SK-MEL-5 (cell line): Measurements from ENCODE around the gene DUSP9. TPM values are rescaled to one million over a fixed set of nuclear protein-coding genes. Genes with fewer than 3 reads are reported as not detected.

Experiments used
- DNase-seq: peaks from one replicate; pipeline ENCODE4 v3.0.0-alpha.2; 2016; ENCODE audit warnings: low read depth, low spot score
- in situ Hi-C: cut with HindIII; loops from 2 replicates; pipeline ENCODE4 v1.10.0; 2016; ENCODE audit warnings: low sequenced_read_pairs, high pct_unique_total_duplicates, low pct_unique_long_range_greater_than_20kb
- total RNA-seq: library from RNA; depleted of rRNA; stranded (reverse); fragments of >200 nt; shearing (Covaris generic); gene quantifications from 2 replicates; pipeline ENCODE4 v1.2.3, GENCODE V29; 2014

Gene DUSP9
- total RNA-seq, 1 experiment from 2014 or later = 6.8 TPM

- DNase-seq = no peak
- in situ Hi-C loops = no loop called here
Observed at GRCh38 chrX:153642655-153643430, 4.2 kb upstream of the DUSP9 start.

DNA sequence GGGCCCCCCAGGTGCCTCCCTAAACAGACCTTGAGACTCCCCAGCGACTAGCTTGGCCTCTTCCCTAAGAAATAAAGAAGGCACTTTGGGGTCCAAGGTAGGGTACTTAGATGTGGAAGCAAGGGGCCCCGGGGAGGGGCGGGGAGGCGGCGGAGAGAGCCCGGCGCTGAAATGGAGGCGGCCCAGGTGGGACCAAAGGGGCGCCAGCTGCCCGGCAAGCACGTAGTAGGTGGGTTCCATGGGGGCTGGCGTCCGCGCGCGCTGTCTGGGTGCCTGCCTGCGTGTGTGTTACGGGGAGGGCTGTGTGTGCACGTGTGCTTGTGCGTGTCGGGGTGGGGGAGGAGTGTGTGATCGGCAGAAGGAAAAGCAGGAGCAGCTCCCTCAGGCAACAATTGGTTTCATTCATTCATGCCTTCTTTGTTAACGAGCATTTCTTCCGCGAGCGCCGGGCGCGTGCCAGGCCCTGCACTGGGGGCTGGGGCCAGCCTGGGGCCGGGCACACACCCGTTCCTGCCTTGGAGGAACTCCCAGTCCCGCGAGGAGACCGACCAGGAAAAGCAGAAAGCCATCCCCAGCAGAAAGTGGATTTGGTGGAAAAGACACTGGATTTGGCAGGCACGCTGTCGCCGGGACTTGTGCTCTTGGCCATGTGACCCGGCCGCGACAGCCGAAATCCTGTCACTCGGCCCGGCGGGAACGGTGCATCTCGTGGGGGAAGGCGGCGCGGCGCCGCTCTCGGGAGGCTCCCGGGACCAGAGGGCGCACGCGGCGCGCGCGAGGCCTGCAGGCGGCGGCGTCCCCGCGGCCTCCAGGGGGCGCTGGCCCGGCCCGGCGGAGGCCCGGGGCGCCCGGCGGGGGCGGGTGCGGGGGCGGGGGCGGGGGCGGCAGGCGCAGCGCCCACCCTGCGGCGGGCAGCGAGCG lies 3.3 kb upstream of the DUSP9 start:
- in situ Hi-C loops = no loop called here
- DNase-seq = peak; percentile 45

GRCh38 chrX:153644356-153645125 lies 2.5 kb upstream of the DUSP9 start:
- DNase-seq = peak; percentile 37
- in situ Hi-C loops = no loop called here

- in situ Hi-C loops = no loop called here
- no peak for DNase-seq
Observed at GRCh38 chrX:153645151-153645550, 1.9 kb upstream of the DUSP9 start.

DNA sequence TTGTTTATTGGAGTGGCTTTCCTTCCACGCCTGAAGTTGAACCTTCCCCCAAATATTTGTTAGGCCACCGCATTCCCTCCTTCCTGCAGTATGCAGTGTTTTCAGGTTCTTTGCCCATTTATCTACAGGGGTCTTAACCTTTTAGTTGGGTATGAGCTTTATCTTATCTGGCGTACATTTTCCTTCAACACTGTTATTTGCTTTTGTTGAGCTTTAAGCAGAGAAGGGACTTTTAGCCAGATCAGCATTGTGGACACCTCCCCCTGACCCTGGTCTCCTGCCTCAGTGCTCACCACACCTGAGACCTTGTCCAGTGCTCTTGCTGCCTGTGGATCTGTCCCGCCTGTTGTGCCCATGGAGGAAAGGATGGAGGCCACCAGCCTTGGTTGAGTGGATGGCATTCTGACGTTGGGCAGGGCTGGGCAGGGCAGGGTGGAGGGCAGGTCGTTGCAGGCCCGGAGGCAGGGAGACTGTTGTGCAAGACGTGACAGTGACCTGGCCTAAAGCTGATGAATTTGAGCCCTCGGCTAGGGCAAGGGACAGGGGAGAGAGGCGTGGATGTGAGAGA lies 998 bp upstream of the DUSP9 start:
- DNase-seq = no peak
- in situ Hi-C loops = no loop called here

DNA sequence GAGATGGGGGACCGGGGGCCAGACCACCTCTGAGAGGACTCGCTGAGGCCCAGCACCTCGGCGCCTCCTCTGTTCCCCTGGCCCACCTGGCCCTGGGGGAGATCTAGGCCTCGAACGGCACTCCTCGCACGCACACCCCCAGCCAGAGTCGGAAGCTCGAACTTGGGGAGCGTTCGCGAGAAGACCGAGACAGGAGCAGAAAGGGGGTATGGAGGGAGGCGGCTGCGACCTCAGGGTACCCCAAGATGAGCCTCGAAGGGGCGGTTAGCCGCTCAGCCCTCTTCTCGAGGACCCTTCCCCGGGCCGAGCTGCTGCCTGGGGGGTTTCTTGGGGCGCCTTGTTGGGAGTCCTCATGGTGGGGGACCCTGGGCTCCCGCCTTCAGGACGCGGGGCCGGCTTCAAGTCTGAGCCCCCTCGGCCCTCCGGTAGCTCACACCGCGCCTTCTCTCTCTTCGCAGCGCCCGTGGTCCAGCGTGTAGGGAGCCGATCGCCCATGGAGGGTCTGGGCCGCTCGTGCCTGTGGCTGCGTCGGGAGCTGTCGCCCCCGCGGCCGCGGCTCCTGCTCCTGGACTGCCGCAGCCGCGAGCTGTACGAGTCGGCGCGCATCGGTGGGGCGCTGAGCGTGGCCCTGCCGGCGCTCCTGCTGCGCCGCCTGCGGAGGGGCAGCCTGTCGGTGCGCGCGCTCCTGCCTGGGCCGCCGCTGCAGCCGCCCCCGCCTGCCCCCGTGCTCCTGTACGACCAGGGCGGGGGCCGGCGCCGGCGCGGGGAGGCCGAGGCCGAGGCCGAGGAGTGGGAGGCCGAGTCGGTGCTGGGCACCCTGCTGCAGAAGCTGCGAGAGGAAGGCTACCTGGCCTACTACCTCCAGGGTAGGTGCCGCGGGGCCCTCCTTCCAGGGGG lies 706 bp downstream of the DUSP9 start:
- DNase-seq = no peak
- in situ Hi-C loops = no loop called here

DNA sequence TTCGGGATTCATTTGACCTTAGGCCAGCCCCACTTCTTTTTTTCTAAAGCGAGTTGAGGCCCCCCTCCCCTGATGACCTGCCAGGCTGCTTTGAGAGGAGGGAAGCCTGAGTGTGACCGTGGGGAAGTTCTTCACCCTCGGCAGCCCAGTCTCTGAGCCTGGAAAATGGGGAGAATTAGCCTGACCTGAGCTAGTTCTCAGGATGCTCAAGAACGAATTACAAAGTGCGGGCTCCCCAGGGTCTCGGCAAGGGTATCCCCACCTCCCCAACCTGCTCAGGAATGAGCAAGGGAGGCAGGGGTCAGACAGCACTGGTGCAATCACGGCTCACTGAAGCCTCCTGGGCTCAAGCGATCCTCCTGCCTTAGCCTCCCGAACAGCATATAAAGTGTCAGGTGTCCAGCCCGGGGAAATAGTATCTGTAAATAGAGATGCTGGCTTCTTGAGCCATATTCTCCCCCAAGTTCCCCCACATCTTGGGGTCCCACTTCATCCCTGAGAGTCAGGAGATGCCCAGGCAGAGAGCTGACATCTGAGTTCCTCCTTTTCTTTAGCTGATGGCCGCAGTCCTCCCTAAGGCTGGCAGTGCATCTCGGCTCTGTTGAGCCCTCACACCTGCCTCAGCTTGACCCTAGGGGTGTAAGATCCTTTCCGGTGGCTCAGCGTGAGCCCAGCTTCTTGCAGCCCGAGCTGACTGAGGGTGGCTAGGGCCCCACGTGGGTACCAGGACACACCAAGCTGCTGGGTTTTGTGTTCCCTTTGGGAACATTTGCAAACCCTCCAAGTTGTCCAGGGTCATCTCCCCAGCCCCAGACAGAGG lies 1.6 kb downstream of the DUSP9 start:
- in situ Hi-C loops = no loop called here
- no peak for DNase-seq

DNA sequence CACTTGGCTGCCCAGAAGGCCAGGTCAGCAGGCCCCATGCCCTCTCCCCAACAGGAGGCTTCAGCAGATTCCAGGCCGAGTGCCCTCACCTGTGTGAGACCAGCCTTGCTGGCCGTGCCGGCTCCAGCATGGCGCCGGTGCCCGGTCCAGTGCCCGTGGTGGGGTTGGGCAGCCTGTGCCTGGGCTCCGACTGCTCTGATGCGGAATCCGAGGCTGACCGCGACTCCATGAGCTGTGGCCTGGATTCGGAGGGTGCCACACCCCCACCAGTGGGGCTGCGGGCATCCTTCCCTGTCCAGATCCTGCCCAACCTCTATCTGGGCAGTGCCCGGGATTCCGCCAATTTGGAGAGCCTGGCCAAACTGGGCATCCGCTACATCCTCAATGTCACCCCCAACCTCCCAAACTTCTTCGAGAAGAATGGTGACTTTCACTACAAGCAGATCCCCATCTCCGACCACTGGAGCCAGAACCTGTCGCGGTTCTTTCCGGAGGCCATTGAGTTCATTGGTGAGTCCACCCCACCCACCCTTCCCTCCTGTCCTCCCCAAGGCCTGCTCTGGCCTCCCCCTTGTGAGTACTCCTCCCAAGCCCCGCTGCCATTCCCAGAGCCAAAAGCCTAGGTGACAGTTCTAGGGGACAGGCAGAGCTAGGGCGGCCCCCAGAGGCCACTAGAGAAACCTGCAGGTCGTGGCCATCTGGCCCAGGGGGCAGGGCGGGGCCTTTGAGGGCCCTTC lies 2.3 kb downstream of the DUSP9 start:
- in situ Hi-C loops = no loop called here
- peak; percentile 66 for DNase-seq

DNA sequence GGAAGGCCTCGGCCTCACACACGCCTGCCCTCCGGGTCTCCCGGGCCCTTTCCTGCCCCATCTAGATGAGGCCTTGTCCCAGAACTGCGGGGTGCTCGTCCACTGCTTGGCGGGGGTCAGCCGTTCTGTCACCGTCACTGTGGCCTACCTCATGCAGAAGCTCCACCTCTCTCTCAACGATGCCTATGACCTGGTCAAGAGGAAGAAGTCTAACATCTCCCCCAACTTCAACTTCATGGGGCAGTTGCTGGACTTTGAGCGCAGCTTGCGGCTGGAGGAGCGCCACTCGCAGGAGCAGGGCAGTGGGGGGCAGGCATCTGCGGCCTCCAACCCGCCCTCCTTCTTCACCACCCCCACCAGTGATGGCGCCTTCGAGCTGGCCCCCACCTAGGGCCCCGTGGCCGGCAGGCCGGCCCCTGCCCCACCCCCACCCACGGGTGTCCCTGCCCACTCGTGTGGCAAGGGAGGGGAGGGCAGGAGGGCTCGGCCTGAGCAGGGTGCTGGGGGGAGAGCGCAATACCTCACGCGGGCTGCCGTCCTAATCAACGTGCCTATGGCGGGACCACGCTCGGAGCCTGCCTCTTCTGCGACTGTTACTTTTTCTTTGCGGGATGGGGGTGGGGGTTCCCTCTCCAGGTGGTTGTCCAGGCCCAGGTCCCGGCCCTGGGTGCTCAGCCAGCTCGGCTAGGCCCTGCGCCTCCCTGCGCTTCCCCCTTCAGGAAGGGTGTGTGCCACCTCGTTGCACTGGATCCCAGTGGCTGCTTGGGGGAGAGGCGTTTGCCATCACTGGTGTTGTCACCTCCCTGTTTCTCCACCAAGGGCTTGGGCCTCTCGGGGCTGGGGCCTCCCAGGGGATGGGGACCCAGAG lies 3.1 kb downstream of the DUSP9 start:
- in situ Hi-C loops = no loop called here
- DNase-seq = no peak

DNA sequence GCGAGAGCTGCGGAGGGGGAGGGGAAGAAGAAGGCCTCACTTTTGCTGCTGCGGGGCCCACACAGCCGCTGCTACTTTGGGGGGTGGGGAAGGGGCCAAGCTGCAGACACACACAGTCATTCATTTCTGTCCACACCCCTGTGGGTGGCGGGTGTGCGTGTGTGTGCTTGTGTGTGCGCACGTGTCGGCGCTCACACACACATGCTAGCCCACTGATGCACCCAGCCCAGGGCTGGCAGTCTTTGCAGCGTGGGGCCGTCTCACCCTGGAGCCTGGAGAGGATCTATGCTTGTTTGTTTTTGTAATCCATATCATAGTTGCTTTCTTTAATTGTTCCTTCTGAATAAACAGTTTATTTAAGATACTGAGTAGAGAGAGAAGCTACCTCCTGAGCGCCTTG lies 4.0 kb downstream of the DUSP9 start:
- no peak for DNase-seq
- in situ Hi-C loops = no loop called here

GRCh38 chrX:153651540-153652079 lies 4.6 kb downstream of the DUSP9 start:
- peak; percentile 44 for DNase-seq
- in situ Hi-C loops = no loop called here

GRCh38 chrX:153653556-153653955 lies 6.6 kb downstream of the DUSP9 start:
- in situ Hi-C loops = no loop called here
- no peak for DNase-seq

DNA sequence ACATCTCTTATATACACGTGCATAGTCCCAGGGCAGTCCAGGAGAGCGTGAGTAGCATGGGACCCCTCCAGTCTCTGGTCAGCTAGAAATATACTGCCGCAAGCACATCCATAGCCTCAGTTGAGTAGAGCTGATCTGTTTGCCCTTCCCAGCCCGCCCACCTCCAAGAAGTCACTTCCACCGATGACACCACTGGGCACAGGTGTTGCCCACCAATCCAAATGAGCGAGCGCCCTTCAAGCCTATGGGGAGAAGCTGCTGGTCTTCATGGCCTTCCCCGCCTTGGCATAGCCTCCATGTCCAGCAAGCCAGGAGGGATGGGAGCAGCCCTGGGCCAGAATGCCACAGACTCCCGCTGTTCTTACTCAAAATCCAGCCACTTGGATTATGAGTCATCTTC lies 10.2 kb downstream of the DUSP9 start:
- no peak for DNase-seq
- in situ Hi-C loops = no loop called here

DNA sequence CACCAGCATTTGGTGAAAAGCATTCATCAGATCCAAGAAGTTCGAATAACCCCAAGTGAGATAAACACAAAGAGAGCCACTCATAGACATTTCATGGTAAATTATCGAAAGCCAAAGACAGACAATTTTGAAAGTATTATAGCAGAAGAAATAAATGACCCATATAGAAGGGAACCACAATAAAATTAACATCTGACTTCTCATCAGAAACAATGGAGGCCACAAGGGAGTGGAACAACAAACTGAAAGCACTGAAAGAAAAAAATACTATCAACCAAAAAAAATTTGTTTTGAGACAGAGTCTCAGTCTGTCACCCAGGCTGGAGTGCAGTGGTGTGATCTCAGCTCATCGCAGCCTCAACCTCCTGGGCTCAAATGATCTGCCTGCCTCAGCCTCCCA lies 12.3 kb downstream of the DUSP9 start:
- DNase-seq = no peak
- in situ Hi-C loops = no loop called here
